Mesenchymal stem cell (in vitro differentiated cells and primary cell): Measurements from ENCODE around the gene CCDC179.

Experiments used
- DNase-seq: peaks from one replicate; pipeline ENCODE4 v3.0.0-alpha.2; 2013
- H2AFZ ChIP-seq: one replicate; pipeline ENCODE4 v1.6.1; 2013; ENCODE audit warnings: low read depth, mild to moderate bottlenecking, control low read depth, inconsistent platforms, low read length, moderate library complexity
- H2AK5ac ChIP-seq: 2 replicates; pipeline ENCODE4 v1.6.1; 2013; ENCODE audit warnings: low read length, moderate library complexity, mild to moderate bottlenecking, inconsistent platforms; ENCODE audit not compliant: severe bottlenecking
- H2BK120ac ChIP-seq: one replicate; pipeline ENCODE4 v1.6.1; 2013; ENCODE audit warnings: low read depth, mild to moderate bottlenecking, inconsistent platforms, low read length, moderate library complexity
- H2BK12ac ChIP-seq, 2 experiments: one replicate each; pipeline ENCODE4 v1.6.1; 2013; ENCODE audit warnings: inconsistent platforms in 2 of 2, low read length in 2 of 2, mild to moderate bottlenecking in 2 of 2, moderate library complexity in 2 of 2, control low read depth in 1 of 2
- H2BK15ac ChIP-seq: one replicate; pipeline ENCODE4 v1.6.1; 2013; ENCODE audit warnings: mild to moderate bottlenecking, low read depth, inconsistent platforms; ENCODE audit not compliant: poor library complexity, severe bottlenecking
- H2BK5ac ChIP-seq: 2 replicates; pipeline ENCODE4 v1.6.1; 2013; ENCODE audit warnings: low read depth, mild to moderate bottlenecking, low read length, control low read depth, inconsistent platforms; ENCODE audit not compliant: poor library complexity, severe bottlenecking
- H3K14ac ChIP-seq, 2 experiments: one replicate each; pipeline ENCODE4 v1.6.1; 2013; ENCODE audit warnings: inconsistent platforms in 2 of 2, low read length in 2 of 2, control low read depth in 1 of 2, mild to moderate bottlenecking in 1 of 2, moderate library complexity in 1 of 2
- H3K18ac ChIP-seq, 2 experiments: one replicate each; pipeline ENCODE4 v1.6.1; 2013; ENCODE audit warnings: inconsistent platforms in 2 of 2, low read length in 2 of 2, control low read depth in 1 of 2, low read depth in 1 of 2, mild to moderate bottlenecking in 1 of 2
- H3K23ac ChIP-seq, 2 experiments: one replicate each; pipeline ENCODE4 v1.6.1; 2013; ENCODE audit warnings: inconsistent platforms in 2 of 2, low read length in 2 of 2, mild to moderate bottlenecking in 2 of 2, moderate library complexity in 2 of 2, control low read depth in 1 of 2
- H3K27ac ChIP-seq: 2 replicates; pipeline ENCODE4 v1.5.1; 2013; ENCODE audit warnings: mild to moderate bottlenecking, moderate library complexity, low read length, control low read depth, inconsistent platforms; ENCODE audit not compliant: poor library complexity, severe bottlenecking
- H3K27me3 ChIP-seq, 2 experiments: 2 replicates each; pipeline versions ENCODE4 v1.6.1 to v1.7.0; 2013; ENCODE audit warnings: low read length in 2 of 2, mild to moderate bottlenecking in 2 of 2, moderate library complexity in 2 of 2, control low read depth in 1 of 2, inconsistent platforms in 1 of 2; ENCODE audit not compliant: control insufficient read depth in 1 of 2, insufficient read depth in 1 of 2
- H3K36me3 ChIP-seq, 2 experiments: 2 replicates each; pipeline versions ENCODE4 v1.6.1 to v1.7.0; 2013; ENCODE audit warnings: low read length in 2 of 2, control low read depth in 1 of 2, inconsistent platforms in 1 of 2, low read depth in 1 of 2, mild to moderate bottlenecking in 1 of 2; ENCODE audit not compliant: insufficient read depth in 2 of 2, control insufficient read depth in 1 of 2
- H3K4ac ChIP-seq, 2 experiments: one replicate each; pipeline ENCODE4 v1.6.1; 2013; ENCODE audit warnings: inconsistent platforms in 2 of 2, low read length in 2 of 2, mild to moderate bottlenecking in 2 of 2, moderate library complexity in 2 of 2, control low read depth in 1 of 2, low read depth in 1 of 2
- H3K4me1 ChIP-seq: 2 replicates; pipeline ENCODE4 v1.6.1; 2013; ENCODE audit warnings: low read depth, low read length, control low read depth; ENCODE audit not compliant: control insufficient read depth, insufficient read depth
- H3K4me2 ChIP-seq: 2 replicates; pipeline ENCODE4 v1.6.1; 2013; ENCODE audit warnings: low read length, mild to moderate bottlenecking, inconsistent platforms; ENCODE audit not compliant: poor library complexity, severe bottlenecking
- H3K4me3 ChIP-seq, 2 experiments: 2 replicates each; pipeline versions ENCODE4 v1.5.1 to v1.7.0; 2013; ENCODE audit warnings: low read length in 2 of 2, mild to moderate bottlenecking in 2 of 2, control low read depth in 1 of 2, low read depth in 1 of 2; ENCODE audit not compliant: insufficient read depth in 1 of 2
- H3K79me1 ChIP-seq: replicated peaks from 2 replicates; pipeline ENCODE4 v1.6.1; 2013; ENCODE audit warnings: mild to moderate bottlenecking, control low read depth, low read length, inconsistent platforms; ENCODE audit not compliant: poor library complexity, severe bottlenecking
- H3K9ac ChIP-seq: 2 replicates; pipeline ENCODE4 v1.7.0; 2013; ENCODE audit warnings: mild to moderate bottlenecking, low read length, moderate library complexity
- H3K9me3 ChIP-seq: 2 replicates; pipeline ENCODE4 v1.7.0; 2013; ENCODE audit warnings: mild to moderate bottlenecking, low read length; ENCODE audit not compliant: control insufficient read depth
- H4K8ac ChIP-seq: one replicate; pipeline ENCODE4 v1.6.1; 2013; ENCODE audit warnings: inconsistent platforms, mild to moderate bottlenecking, low read length, moderate library complexity
- H4K91ac ChIP-seq: one replicate; pipeline ENCODE4 v1.6.1; 2013; ENCODE audit warnings: mild to moderate bottlenecking, low read length, inconsistent platforms
- WGBS: methylation state at CpG from one replicate; pipeline ENCODE4 v1.1.7; 2013; ENCODE audit warnings: mixed read lengths; 5-methylcytosine and 5-hydroxymethylcytosine counted together

CCDC179 gene

GRCh38 chr11:22898036-22898435 lies 37.8 kb upstream of the CCDC179 start:
- DNase-seq, result no peak
- H3K27me3 ChIP-seq, result no peaks in the 10 kb centered on the region
- no peak overlapping the region for H3K18ac ChIP-seq
- no peak overlapping the region for H2BK120ac ChIP-seq
- H3K9me3 ChIP-seq, result no peaks in the 10 kb centered on the region
- WGBS, result 88% methylated on average over 5 of the region's 5 CpGs
- H2AK5ac ChIP-seq, result no peak overlapping the region
- no peaks in the 10 kb centered on the region for H3K36me3 ChIP-seq
- H3K4me1 ChIP-seq, result no peaks in the 10 kb centered on the region
- H3K4ac ChIP-seq, result no peak overlapping the region
- no peak overlapping the region for H3K27ac ChIP-seq
- no peak overlapping the region for H3K23ac ChIP-seq
- H3K14ac ChIP-seq, result no peak overlapping the region
- no peak overlapping the region for H3K4me2 ChIP-seq
- no peak overlapping the region for H4K91ac ChIP-seq
- no peak overlapping the region for H2BK15ac ChIP-seq
- H2BK12ac ChIP-seq, result no peak overlapping the region
- no peak overlapping the region for H3K9ac ChIP-seq
- H2BK5ac ChIP-seq, result no peak overlapping the region
- no peaks in the 10 kb centered on the region for H3K79me1 ChIP-seq
- H2AFZ ChIP-seq, result no peak overlapping the region
- no peak overlapping the region for H3K4me3 ChIP-seq
- no peak overlapping the region for H4K8ac ChIP-seq

- no peak for DNase-seq
- H4K8ac ChIP-seq, result no peak overlapping the region
- no peak overlapping the region for H2BK120ac ChIP-seq
- no peak overlapping the region for H3K4me2 ChIP-seq
- no peak overlapping the region for H4K91ac ChIP-seq
- no peak overlapping the region for H2BK15ac ChIP-seq
- H3K4me3 ChIP-seq, result no peak overlapping the region
- no peak overlapping the region for H2AFZ ChIP-seq
- no peak overlapping the region for H3K27ac ChIP-seq
- 65% methylated on average over 2 of the region's 2 CpGs for WGBS
- no peaks in the 10 kb centered on the region for H3K79me1 ChIP-seq
- H3K18ac ChIP-seq, result no peak overlapping the region
- H3K27me3 ChIP-seq, result no peaks in the 10 kb centered on the region
- H2AK5ac ChIP-seq, result no peak overlapping the region
- H3K9me3 ChIP-seq, result no peaks in the 10 kb centered on the region
- H3K4ac ChIP-seq, result no peak overlapping the region
- no peak overlapping the region for H3K9ac ChIP-seq
- no peaks in the 10 kb centered on the region for H3K36me3 ChIP-seq
- H3K4me1 ChIP-seq, result no peaks in the 10 kb centered on the region
- no peak overlapping the region for H3K23ac ChIP-seq
- H3K14ac ChIP-seq, result no peak overlapping the region
- H2BK12ac ChIP-seq, result no peak overlapping the region
- no peak overlapping the region for H2BK5ac ChIP-seq
Observed at GRCh38 chr11:22890227-22890626, 30.0 kb upstream of the CCDC179 start.

DNA sequence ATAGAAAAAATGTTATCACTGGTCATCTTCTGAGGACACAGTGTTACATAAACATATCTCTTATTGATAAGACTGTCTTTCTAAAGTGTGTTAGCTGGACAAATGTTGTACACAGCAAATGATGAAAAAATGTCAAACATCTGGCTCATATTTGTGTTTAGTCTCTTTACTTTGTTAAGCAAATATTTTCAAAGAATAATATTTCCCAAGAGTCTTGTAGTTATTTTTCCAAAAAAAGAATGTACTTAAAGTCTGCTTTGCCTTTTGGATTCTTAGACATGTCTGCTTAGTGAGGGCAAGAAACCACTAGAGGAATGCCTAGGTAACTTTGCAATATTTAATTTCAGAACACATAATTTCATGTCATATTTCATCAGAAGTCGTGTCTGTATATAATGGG lies 23.9 kb upstream of the CCDC179 start:
- Histone ChIP-seq H2AK5ac (no peak overlapping the region), H3K4me1 (no peaks in the 10 kb centered on the region), H4K8ac (no peak overlapping the region), H3K4me2 (no peak overlapping the region), H4K91ac (no peak overlapping the region), H3K9ac (no peak overlapping the region), H3K14ac (no peak overlapping the region), H3K18ac (no peak overlapping the region), H2BK15ac (no peak overlapping the region), H3K27ac (no peak overlapping the region), H3K79me1 (no peaks in the 10 kb centered on the region), H2BK12ac (no peak overlapping the region), H2AFZ (no peak overlapping the region), H3K27me3 (no peaks in the 10 kb centered on the region), H3K4ac (no peak overlapping the region), H3K4me3 (no peak overlapping the region), H3K9me3 (no peaks in the 10 kb centered on the region), H2BK120ac (no peak overlapping the region), H3K36me3 (no peaks in the 10 kb centered on the region), H3K23ac (no peak overlapping the region), H2BK5ac (no peak overlapping the region)
- WGBS, result no CpG with 5 or more reads among the region's 1 CpG
- peak; percentile 3 for DNase-seq

DNA sequence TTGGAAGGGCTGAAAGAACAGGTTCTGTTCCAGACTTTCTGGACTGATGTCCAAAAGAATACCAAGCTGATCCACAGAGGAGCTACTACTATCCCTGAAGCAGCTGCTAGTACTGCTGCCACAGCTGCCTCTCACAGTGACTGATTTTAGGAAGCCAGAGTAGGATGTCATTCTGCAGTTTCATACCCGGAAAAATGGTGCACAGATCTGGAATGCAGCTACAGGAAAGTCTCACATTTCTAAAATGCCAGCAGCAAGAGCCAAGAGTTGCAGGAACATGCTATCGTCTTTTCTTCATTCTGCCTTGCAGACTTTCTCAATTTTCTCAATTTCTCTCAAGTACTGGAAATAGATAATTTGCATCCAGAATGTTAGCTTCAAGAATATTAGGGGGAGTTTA lies 19.4 kb upstream of the CCDC179 start:
- H3K27ac ChIP-seq, result no peak overlapping the region
- no peak overlapping the region for H2BK15ac ChIP-seq
- no peaks in the 10 kb centered on the region for H3K27me3 ChIP-seq
- no peak overlapping the region for H3K4ac ChIP-seq
- no peak overlapping the region for H3K18ac ChIP-seq
- no peak overlapping the region for H3K4me2 ChIP-seq
- no peak overlapping the region for H2AFZ ChIP-seq
- no peak overlapping the region for H3K4me3 ChIP-seq
- H3K14ac ChIP-seq, result no peak overlapping the region
- H2BK120ac ChIP-seq, result no peak overlapping the region
- H3K9me3 ChIP-seq, result no peaks in the 10 kb centered on the region
- 80% methylated on average over 1 of the region's 2 CpGs for WGBS
- H2BK12ac ChIP-seq, result no peak overlapping the region
- no peak for DNase-seq
- no peak overlapping the region for H4K8ac ChIP-seq
- H3K9ac ChIP-seq, result no peak overlapping the region
- no peaks in the 10 kb centered on the region for H3K4me1 ChIP-seq
- no peaks in the 10 kb centered on the region for H3K36me3 ChIP-seq
- H4K91ac ChIP-seq, result no peak overlapping the region
- H3K23ac ChIP-seq, result no peak overlapping the region
- H3K79me1 ChIP-seq, result no peaks in the 10 kb centered on the region
- H2AK5ac ChIP-seq, result no peak overlapping the region
- no peak overlapping the region for H2BK5ac ChIP-seq
